ENCODE results near the gene SLK.

The SLK gene

GRCh38 chr10:104022026-104022425 lies 55.1 kb downstream of the SLK start:
- TF ChIP-seq CTCF (IDR thresholded peaks at IDR 0.05; ENCODE audit: low read depth, low read length) = no peak
- no peak for DNase-seq (ENCODE audit: low read depth, low spot score)
- in situ Hi-C loops (cut with HindIII; ENCODE audit: low sequenced_read_pairs) = no loop called here
- no peak overlapping the region for H3K4me3 ChIP-seq (ENCODE audit: low read depth, low read length)

GRCh38 chr10:104025524-104025923 lies 58.6 kb downstream of the SLK start:
- in situ Hi-C loops (cut with HindIII; ENCODE audit: low sequenced_read_pairs) = no loop called here
- no peak for TF ChIP-seq CTCF (IDR thresholded peaks at IDR 0.05; ENCODE audit: low read depth, low read length)
- H3K4me3 ChIP-seq (ENCODE audit: low read depth, low read length) = no peak overlapping the region
- no peak for DNase-seq (ENCODE audit: low read depth, low spot score)

GRCh38 chr10:104026762-104027161 lies 59.8 kb downstream of the SLK start:
- in situ Hi-C loops (cut with HindIII; ENCODE audit: low sequenced_read_pairs) = no loop called here
- TF ChIP-seq CTCF (IDR thresholded peaks at IDR 0.05; ENCODE audit: low read depth, low read length) = no peak
- H3K4me3 ChIP-seq (ENCODE audit: low read depth, low read length) = no peak overlapping the region
- DNase-seq (ENCODE audit: low read depth, low spot score) = no peak

GRCh38 chr10:104028146-104028545 lies 61.2 kb downstream of the SLK start:
- TF ChIP-seq CTCF (IDR thresholded peaks at IDR 0.05; ENCODE audit: low read depth, low read length) = peak; percentile 53
- in situ Hi-C loops (cut with HindIII; ENCODE audit: low sequenced_read_pairs) = no loop called here
- no peak for DNase-seq (ENCODE audit: low read depth, low spot score)
- H3K4me3 ChIP-seq (ENCODE audit: low read depth, low read length) = no peak overlapping the region

GRCh38 chr10:104028823-104029520 lies 62.0 kb downstream of the SLK start:
- no peak for DNase-seq (ENCODE audit: low read depth, low spot score)
- no peak for TF ChIP-seq CTCF (IDR thresholded peaks at IDR 0.05; ENCODE audit: low read depth, low read length)
- H3K4me3 ChIP-seq (ENCODE audit: low read depth, low read length) = no peak overlapping the region
- in situ Hi-C loops (cut with HindIII; ENCODE audit: low sequenced_read_pairs) = no loop called here

- H3K4me3 ChIP-seq (ENCODE audit: low read depth, low read length) = no peak overlapping the region
- no peak for TF ChIP-seq CTCF (IDR thresholded peaks at IDR 0.05; ENCODE audit: low read depth, low read length)
- no peak for DNase-seq (ENCODE audit: low read depth, low spot score)
- in situ Hi-C loops (cut with HindIII; ENCODE audit: low sequenced_read_pairs) = no loop called here
These were observed 62.6 kb downstream of the SLK start for GRCh38 chr10:104029521-104029860.

Measured in astrocyte of the spinal cord (primary cell).